HPDE6-E6E7 (cell line): ENCODE results near the gene TSR1.

ENCODE experiments used
- DNase-seq: peaks from one replicate; pipeline ENCODE4 v3.0.0; 2011; ENCODE audit warnings: missing footprints; ENCODE audit errors: extremely low spot score

TSR1 gene

DNA sequence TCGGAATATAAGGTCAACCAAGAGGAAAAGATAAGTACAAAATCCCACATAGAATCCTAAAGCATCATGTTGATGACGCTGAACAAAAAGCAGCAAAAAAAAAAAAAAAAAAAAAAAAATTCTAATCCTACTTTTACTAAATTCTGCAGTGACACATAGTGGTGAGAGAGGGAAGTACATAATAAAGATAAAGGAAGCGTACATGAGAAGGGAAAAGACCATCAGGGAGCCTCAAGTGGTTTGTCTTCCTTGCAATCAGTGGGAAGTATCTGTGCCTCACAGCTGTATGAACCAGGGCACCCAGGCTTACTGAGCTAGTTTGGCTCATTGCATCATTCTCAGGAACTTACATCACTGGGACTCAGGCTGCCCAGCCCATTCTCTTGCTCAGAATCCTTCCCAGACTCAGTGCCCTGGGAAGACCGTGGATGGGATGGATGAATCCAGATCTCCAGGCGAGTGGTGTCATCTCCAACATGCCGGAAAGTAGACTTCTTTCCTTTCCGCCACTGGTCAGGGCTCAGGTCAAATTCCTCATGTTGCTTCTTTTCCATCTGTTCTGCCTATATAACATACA lies 53.9 kb downstream of the TSR1 start:
- peak; percentile 32 for DNase-seq

DNA sequence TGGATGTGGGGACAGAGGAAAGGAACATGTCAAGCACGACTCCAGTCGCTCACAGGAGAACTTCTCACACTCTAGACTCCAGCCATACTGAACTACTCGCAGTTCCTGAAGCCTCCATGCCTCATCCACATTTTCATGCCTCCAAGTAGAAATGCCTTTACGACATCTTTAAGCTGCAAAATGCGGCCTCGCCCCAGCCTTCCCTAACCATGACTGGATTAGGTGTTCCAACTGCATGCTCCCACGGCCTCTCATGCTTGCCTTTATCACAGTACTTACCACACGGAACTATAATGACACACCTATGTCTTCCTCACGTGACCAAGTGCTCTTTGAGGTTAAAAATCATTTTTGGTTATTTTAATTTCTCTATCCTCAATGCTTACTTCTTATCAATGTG lies 56.5 kb downstream of the TSR1 start:
- DNase-seq: no peak

DNA sequence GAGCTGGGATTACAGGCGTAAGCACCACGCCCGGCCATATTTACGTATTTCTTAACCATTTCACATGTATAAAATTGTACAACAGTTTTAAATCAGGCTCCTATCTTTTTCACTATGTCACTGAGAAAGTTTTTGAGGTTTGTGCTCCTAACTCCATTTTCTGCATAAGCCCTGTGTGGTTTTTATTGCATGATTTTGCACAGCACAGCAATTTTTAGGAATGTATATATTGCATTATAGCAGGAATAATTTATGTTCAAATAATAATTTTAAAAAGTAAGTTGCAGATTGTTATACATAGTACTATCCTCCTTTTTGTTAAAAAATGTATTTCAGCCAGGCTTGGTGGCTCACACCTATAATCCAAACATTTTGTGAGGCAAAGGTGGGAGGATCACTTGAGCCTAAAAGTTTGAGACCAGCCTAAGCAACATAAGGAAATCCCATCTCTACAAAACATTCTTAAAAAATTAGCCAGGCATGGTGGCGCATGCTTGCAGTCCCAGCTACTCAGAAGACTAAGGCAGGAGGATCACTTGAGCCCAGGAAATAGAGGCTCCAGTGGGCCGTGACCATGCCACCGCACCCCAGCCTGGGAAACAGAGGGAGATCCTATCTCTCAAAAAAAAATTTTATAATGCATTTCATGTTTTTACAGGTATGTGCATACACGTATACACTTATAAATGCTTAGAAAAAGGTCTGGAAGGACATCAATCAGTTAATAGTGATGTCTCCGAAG lies 58.7 kb downstream of the TSR1 start:
- no peak for DNase-seq

DNA sequence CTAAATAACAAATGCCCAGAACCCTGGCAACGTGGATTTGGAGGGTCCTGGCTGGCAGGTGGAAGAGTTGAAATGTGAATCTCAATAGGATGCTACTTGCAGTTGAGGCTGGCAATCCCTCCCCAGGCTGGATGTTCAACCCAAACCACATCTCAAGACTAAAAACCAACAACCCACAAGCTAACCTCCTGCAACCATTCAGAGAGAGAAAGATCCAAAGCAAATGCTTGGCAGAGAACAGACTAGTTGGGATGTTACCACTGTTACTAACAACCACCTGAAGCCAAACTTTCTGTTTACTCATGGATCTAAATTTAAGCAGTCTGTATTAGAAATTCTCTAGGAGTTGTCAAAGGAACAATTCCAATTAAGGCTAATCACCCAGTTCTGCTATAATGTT lies 60.5 kb downstream of the TSR1 start:
- DNase-seq: no peak

DNA sequence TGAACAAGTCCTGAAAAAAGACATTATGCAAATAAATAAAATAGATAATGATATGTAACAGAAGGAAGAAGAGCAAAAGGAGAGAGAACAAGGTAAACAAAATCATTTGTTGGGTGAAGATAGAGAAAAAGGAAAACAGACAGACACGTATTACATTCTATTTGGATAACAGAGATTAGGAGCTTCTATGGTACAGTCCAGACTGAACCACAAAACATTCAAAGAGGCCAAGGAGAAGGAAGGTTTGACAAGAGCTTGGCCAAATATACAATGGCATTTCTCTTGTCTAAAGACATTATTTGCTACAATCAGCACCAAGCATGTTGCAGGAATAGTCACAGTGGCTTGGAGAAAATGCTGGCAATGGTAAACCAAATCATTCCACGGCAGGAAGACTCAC lies 61.8 kb downstream of the TSR1 start:
- no peak for DNase-seq
